HG02870 (cell line): ENCODE measurements around the gene C1RL.

Experiments
- ATAC-seq: cut with Tn5 transposase; IDR thresholded peaks from one replicate; pipeline ENCODE4 v1.9.1; 2021; ENCODE audit warnings: mild to moderate bottlenecking, moderate library complexity; ENCODE audit not compliant: unreplicated experiment

Gene C1RL

DNA sequence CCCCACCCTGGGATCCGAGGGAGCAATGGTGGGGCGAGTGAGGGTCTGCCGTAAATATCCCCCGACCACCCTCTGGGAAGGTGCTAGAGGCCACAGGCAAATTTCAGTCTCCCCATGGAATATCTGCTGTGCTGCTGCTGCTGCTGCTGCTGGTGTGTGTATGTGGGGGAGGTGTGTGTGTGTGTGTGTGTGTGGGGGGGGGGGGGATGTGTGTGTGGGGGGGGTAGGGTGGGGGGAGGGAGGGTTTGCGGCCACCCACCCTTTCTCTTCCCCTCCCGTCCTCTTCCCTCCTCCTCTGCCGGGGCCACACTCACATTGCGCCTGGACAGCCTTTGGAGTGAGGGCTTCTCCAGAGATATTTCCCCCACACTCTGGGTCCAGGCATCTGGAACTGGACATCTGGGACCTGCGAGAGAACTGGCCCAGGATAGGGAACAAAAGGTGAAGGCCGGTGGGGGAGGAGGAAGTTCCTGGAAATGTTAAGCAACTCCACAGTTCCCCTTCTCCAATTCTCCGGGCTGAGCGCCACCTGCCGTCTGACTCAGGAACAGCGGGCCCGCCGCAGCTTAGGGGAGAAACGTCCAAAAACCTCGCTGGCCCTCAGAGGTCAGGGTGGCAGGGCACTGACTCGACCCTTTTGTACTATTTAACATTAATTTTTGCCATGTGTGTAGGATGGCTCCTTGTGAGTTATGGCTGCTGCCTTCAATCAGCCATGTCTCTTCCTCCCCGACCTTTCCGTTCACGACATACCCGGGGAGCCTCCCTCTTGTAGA is at the start of gene C1RL:
Gene C1RL, minus strand, starts transcription at position 419 of the 776 bp plus-strand sequence. Its CDS starts 34 bp downstream, at position 385.
- no peak for ATAC-seq

DNA sequence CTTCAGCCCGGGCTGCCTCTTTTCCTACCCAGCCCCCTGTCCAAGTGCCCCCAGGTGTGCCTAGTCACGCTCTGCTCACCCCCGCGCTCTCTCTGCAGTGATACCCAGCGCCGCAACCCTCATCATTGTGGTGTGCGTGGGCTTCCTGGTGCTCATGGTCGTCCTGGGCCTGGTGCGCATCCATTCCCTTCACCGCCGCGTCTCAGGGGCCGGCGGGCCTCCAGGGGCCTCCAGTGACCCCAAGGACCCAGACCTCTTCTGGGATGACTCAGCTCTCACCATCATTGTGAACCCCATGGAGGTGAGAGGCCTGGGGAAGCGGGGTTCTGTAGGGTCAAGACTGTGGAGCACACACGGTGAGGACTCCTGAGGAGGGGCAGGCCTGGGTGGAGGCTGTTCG is 48.4 kb upstream of the C1RL start:
- no peak for ATAC-seq

DNA sequence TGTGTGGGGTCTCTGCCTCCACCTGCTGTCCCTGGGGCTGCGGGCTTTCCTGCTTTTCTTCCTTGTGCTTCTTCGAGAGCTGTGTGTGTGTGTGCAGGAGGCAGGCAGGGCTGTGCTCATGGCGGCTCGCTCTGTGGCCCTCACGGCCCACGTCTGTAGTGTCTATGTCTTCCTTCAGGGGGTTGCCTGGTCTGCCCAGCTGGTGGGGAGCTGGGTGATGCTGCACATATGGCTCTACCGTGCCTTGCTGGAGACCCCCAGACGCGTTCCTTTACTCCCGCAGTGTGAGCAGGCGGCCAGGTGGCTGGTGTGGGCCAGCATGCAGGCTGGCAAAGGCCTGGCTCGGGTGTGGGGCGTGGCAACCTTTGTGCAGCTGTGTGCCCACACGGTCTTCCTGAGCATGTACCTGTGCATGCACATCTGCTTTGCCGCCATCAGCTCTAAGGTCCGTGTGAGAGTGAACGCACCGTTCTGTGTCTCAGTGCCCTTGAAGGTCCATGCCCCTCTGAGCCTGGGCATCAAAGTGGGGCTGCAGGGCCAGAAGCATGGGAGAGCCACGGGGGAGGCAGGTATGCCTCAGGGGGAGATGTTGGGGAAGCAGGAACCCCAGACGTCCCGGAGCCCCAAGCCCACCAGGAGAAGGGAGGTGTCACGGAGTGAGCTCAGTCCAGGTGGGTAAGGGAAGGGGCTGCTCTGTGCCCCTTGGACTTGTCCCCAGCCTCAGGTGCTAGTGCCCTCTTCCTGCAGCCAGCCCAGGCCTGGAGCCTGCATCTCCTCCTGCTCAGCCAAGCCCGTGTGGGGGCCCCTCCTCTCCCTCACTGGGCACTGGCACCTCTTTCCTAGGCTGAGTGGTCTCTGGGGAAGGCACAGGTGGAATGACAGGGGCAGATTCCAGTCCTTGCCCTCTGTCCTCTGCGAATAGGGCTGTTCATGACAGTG is 47.5 kb upstream of the C1RL start:
- ATAC-seq = no peak

DNA sequence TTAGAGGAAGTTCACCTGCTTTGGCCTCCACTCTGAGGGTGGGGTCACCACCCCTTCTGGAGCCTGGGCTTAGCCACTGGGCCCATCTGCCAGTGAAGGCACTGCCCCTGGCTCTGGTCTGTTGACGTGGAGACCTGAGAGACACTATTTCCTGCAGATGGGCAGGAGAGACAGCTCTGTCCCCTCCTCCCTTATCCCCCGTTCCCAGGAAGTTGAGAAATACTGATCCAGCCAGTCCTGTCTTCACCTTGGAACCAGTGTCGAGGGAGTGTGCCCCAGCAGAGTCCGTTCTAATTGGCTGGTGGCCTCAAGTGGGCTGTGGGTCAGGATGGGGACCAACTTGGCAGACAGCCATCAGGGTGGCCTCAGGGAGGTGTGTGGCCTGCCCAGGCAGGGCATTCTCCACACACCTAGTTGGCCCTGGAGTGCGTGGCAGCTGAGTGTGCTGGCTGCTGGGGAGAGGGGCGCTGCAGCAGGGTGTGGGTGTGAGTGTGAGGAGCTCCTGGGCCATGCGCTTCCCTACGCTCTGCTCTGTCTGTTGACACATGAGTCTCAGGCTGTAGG is 46.5 kb upstream of the C1RL start:
- ATAC-seq = no peak

DNA sequence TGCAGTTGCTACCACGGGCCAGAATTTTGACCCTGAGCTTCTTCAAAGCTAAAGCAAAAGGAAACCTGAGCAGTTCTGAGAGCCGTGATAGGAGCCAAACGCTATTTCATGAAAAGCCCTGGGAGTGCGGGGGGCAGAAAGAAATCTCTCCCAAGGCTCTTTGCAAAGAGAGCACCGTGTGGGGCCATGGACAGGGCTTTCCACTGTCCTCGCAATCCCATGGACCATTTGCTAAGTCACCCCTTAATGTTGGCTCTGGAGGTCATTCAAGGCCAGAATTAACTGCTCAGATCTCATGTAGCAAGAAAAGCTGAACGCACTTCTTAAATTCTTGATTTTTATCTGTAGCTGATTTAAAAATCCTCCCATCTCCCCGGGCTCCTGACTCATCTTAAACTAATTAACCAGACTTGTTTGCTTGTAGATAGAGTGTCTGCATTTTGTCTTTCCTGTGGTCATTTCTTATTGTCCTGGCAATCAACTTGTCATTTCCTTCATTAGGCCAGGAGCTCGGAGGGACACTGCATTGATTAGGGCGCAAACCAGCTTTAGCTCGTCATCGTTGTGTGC is 46.0 kb upstream of the C1RL start:
- no peak for ATAC-seq

DNA sequence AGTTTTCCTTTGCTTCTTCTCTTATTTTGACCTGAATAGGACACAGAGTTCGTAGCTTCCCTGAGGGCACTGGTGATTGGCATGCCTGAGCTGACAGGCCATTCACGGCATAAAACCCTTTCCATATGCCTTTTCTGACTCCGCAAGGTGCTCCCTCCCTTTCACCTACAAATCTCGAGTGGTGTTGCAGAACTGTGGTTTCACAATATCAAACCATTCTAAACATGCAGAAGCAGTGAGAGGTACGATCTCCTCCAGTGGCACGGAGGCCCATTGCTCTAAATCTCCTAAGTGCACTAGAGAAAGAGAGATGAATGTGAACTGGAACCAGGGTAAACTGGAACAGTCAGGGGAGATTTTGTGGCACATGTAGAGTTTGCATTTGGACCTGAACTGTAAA is 45.0 kb upstream of the C1RL start:
- no peak for ATAC-seq

DNA sequence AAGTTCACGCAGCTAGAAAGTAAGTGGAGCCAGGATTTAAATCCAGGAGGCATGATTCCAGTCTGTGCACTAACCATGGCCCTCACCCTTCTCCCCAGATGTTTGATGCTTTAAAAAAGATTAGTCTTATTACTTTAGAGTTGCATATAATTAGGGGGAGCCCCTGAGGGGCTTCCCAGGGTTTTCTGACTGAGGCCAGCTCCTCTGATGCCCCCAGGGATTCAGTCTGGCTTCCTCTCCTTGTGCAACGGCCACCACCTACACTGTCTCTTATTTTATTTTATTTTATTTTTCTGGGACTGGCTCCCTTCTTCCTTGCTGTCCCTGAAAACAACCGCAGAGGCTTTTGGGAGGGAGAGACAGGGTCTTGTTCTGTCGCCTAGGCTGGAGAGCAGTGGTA is 43.8 kb upstream of the C1RL start:
- ATAC-seq = no peak

GRCh38 chr12:7151532-7151931 is 42.5 kb upstream of the C1RL start:
- no peak for ATAC-seq

DNA sequence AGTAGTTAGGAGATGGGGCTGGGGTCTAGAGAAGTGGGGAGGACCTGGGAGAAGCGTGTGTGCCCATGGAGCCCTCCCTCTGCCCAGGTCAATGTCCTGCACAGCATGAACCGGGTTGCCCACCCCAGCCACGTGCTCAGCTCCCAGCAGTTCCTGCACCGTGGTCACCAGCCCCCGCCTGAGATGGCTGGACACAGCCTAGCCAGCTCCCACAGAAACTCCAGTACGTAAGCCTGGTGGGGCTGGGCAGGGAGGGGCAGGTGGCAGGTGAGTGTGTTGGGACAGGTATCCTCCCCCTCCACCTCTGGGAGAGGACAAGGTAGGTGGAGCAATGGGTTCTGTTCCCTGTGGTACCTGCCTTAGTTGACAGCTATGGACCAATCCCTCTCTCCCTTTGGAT is 41.8 kb upstream of the C1RL start:
- ATAC-seq = no peak

DNA sequence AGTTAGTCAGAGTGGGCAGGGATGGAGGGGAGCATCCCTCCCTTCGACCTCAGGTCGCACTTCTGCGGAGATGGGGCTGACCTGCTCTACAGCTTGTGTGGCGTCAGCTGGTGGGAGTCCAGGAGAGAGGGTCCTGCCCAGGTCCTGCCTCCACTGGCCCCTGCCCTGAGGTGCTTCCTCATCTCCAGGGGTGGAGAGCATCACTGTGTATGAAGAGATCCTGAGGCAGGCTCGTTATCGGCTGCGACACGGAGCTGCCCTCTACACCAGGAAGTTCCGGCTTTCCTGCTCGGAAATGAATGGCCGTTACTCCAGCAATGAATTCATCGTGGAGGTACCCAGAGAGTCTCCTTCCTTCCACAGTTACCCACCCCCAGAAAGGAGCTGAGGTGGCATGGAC is 41.3 kb upstream of the C1RL start:
- no peak for ATAC-seq

DNA sequence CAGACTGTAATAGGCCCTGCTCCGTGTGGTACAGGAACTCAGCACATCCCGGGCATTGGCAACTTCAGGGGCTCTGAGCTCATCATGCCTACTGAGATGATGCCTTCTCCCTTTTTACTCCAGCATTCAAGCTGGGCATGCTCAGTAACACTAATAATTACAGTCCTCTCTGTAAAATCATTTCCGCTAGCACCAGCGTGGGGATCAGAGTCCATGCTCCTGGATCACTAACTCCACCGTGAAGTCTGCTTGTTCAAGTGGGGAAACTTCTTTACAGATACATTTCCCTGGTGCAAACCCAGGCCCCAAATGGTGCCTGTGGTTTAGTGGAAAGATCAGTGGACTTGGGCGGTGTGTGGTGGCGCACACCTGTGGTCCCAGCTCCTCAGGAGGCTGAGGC is 37.9 kb upstream of the C1RL start:
- no peak for ATAC-seq

GRCh38 chr12:7146228-7146627 is 37.2 kb upstream of the C1RL start:
- ATAC-seq = no peak

GRCh38 chr12:7145671-7146070 is 36.7 kb upstream of the C1RL start:
- no peak for ATAC-seq

DNA sequence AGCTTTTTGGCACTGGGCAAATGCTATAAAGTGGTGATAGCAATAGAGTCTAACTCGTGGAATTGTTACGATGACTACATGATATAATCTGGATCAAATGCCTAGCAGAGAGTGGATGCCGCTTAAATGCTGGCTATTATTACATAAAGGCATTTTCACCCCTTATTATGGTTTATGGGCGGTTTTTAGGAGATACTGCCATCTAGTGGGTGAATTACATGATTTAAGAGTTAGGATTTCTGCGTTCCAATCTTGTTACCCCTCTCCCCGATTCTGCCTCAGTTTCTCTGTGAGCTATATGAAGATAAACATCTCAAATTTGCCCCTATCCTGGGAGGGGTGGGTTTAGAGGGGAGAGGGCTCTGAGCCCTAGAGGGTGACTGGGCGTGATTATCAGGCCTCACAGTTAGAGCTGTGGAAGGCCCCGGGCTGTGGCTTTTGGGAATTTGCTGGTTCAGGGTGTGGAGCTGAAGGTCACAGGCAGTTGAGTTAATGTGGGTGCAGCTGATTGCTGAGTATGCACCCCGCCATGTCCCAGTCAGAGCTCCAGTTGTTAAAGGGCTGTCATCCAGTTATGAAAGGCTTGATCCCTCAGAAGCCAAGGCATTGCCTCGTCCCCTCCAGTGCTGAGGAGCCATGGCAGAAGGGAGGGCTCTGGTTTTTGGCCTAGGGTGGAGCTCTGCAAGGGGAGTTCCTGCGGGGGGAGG is 35.6 kb upstream of the C1RL start:
- ATAC-seq = no peak

DNA sequence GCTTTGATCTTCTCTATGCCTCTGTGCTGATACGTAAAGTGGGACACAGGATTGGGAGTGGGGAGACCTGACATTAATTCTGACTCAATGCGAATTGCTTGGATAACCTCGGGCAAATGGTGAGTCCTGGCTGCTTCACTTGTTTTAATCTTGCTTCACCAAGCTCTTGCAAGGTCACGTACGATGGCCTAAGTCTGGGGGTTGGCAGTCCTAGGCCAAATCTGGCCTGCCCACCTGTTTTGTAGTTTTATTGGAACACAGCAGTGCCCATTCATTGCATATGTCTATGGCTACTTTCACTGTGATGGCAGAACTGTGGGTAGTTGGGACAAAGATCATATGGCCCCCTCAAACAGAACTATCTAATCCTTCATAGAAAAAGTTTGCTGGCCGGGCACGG is 34.5 kb upstream of the C1RL start:
- ATAC-seq = no peak

GRCh38 chr12:7142809-7143465 is 33.9 kb upstream of the C1RL start:
- no peak for ATAC-seq

GRCh38 chr12:7142056-7142644 is 33.1 kb upstream of the C1RL start:
- ATAC-seq = no peak

- ATAC-seq = no peak
Observed at GRCh38 chr12:7141351-7142005, 32.5 kb upstream of the C1RL start.

- ATAC-seq = no peak
Observed at GRCh38 chr12:7139200-7139599, 30.2 kb upstream of the C1RL start.
